OCI-LY3 (cell line): ENCODE data around the gene MSMP.

ENCODE experiments used
- EZH2phosphoT487 ChIP-seq: fragments of 200-600 bp; shearing (Covaris generic); IDR thresholded peaks from 2 replicates; pipeline ENCODE4 v1.6.1; 2018; ENCODE audit warnings: antibody characterized with exemption, mixed run types, low read depth
- TF ChIP-seq, protein P1 (sequence below): fragments of 200-600, 300-600 bp; sonication (generic); IDR thresholded peaks from 2 replicates; pipeline ENCODE4 v1.5.1; 2014; ENCODE audit warnings: antibody characterized with exemption, low read length, low read depth

DNA sequence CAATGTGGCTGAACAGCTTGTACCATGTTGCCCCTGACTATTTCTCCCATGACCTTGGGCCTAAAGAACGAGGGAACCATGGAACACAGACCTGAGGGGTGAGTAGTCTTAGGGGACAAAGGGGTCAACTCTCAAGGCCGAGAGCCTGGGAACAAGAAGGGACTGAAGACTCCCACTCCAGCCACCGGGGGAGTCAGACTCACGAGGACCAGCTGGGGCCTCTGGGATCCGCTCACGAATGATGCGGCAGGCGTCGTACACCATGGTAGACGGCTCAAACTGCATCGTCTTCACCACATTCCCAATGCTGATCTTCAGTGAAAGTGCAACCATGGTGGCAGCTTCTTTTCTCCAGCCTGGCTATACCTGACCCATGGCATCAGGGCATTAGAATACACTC lies 28.7 kb downstream of the MSMP start:
- TF ChIP-seq, protein P1, sequence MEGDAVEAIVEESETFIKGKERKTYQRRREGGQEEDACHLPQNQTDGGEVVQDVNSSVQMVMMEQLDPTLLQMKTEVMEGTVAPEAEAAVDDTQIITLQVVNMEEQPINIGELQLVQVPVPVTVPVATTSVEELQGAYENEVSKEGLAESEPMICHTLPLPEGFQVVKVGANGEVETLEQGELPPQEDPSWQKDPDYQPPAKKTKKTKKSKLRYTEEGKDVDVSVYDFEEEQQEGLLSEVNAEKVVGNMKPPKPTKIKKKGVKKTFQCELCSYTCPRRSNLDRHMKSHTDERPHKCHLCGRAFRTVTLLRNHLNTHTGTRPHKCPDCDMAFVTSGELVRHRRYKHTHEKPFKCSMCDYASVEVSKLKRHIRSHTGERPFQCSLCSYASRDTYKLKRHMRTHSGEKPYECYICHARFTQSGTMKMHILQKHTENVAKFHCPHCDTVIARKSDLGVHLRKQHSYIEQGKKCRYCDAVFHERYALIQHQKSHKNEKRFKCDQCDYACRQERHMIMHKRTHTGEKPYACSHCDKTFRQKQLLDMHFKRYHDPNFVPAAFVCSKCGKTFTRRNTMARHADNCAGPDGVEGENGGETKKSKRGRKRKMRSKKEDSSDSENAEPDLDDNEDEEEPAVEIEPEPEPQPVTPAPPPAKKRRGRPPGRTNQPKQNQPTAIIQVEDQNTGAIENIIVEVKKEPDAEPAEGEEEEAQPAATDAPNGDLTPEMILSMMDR: no peak
- no peak for TF ChIP-seq EZH2phosphoT487
